SU-DHL-6 (cell line): ENCODE measurements around the gene MYO1D.

Experiments
- EZH2phosphoT487 ChIP-seq: fragments of 200-600 bp; sonication (generic), shearing (Covaris generic); conservative IDR thresholded peaks from 2 replicates; pipeline ENCODE4 v1.6.1; 2018; ENCODE audit warnings: mild to moderate bottlenecking, antibody characterized with exemption, low read length, moderate library complexity, mixed read lengths
- TF ChIP-seq, protein P1 (sequence below): fragments of 200-600 bp; sonication (generic); IDR thresholded peaks from one replicate; pipeline ENCODE4 v1.5.1; 2017; ENCODE audit warnings: antibody characterized with exemption, mild to moderate bottlenecking, low read length, moderate library complexity; ENCODE audit not compliant: insufficient read depth, poor library complexity, severe bottlenecking

DNA sequence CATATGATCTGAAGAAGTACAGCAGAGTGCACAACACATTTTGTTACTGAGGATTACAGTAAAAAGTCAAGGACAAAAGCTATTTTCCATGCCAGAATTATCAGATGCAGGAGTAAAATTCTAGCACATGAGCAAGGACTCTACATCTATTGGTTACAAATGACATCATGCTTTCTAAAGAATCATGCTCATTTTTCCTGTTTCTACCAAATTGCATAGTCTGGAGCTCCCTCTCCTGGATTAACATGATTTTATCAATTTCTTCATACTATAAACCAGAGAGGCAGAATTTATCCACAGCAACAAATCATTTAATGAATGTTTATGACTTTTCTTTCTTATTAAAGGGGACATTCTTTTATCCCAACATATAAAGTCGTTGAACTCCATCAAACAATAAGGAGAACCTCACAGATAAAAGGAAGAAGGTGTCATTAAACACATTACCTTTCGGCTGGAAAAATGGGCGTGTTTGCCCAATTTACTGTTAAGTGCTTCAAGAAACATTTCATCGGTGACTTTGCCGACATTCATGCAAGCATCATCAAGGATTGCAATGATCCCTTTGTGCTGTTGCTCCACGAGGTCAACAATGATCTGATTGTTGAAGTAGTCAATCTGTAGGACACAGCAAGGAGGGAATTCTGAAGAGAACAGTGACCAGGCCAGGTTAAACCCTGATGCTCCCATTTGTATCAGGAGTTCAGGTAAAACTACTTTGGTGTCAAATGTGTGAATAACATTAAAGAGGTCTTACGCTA, 121.7 kb downstream of the MYO1D start:
- TF ChIP-seq, protein P1, sequence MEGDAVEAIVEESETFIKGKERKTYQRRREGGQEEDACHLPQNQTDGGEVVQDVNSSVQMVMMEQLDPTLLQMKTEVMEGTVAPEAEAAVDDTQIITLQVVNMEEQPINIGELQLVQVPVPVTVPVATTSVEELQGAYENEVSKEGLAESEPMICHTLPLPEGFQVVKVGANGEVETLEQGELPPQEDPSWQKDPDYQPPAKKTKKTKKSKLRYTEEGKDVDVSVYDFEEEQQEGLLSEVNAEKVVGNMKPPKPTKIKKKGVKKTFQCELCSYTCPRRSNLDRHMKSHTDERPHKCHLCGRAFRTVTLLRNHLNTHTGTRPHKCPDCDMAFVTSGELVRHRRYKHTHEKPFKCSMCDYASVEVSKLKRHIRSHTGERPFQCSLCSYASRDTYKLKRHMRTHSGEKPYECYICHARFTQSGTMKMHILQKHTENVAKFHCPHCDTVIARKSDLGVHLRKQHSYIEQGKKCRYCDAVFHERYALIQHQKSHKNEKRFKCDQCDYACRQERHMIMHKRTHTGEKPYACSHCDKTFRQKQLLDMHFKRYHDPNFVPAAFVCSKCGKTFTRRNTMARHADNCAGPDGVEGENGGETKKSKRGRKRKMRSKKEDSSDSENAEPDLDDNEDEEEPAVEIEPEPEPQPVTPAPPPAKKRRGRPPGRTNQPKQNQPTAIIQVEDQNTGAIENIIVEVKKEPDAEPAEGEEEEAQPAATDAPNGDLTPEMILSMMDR = no peak
- TF ChIP-seq EZH2phosphoT487 = no peak
